SW480 (cell line): Measurements from ENCODE around the gene MAGI1.
A peak's percentile ranks its signal among the peaks of the same experiment; 100 is the strongest.
"Not testable (repeated sequence)": the region's sequence is repeated elsewhere in the genome, so short reads cannot be mapped to it uniquely, and the experiment has no call there.

Source experiments
- DNase-seq: peaks from one replicate; pipeline ENCODE4 v3.0.0-alpha.2; 2016; ENCODE audit warnings: low spot score

The MAGI1 gene

DNA sequence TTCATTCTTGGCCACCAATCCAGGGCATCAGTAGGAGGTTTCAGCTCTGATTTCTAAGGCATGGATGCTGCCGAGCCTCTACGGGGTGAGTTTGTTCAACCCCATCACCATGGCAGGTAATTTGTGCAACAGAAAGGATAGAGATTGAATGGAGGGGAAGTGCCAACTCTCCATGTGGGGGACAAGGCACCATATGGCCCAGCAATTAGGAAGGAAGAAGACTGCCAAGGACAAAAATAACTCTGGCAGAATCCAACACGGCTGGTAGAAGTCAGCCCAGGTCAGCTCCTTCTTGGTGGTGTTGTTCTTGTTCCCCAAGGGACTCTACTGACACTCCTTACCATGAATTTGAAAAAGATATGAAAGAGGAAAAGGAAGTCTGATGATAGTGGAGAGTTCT, 503.9 kb downstream of the MAGI1 start:
- DNase-seq = no peak

DNA sequence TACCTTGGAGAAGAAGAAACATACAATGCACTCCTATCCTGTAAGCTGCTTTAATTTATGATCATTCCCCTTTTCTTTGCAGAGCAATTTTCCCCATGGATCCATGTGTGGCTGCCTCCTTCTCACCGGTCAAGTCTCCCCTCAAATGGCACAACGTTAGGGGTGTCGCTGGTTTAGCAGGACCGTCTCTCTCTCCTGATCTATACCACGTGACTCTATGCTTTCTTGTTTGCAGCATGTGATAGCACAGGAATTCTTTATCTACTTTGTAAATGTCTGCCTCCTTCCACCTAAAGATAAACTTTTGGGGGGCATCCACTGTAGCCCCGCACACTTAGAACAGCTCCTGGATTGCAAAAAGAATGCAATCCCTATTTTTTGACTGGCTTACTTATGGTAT, 506.0 kb downstream of the MAGI1 start:
- DNase-seq = no peak

DNA sequence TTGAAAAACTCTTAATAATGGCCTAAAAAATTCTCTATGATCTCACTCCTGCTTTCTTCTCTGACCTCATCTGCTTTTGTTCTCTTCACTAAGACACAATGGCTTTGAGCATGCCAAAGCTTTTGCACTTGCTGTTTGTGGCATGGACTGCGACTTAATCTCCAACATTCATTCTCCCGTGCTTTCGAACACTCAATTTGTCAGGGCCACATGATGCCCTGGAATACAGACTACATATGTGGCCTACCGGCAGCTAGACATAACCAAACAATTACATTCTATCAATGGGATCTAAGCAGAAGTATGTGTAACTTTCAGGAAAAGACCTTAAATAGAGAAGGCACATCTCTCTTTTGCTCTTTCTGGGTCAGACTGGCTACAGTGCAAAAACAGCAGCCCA, 506.5 kb downstream of the MAGI1 start:
- DNase-seq = no peak

DNA sequence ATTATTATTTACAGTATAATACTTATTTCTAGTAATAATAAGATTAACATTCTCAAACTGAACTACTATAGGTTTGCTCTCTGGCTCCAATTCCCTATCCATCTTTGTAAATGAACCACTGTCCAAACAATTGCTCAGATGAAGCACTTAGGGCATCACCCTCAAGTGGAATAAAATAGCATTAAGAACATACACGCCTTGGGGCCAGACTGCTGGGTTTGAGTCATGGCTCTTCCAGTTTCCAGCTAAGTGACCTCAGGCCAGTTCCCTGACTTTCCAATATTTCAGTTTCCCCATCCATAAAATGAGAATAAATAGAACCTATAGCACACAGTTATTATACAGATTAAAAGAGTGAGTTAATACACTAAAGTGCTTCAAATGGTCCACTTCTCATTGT, 507.2 kb downstream of the MAGI1 start:
- DNase-seq = no peak

DNA sequence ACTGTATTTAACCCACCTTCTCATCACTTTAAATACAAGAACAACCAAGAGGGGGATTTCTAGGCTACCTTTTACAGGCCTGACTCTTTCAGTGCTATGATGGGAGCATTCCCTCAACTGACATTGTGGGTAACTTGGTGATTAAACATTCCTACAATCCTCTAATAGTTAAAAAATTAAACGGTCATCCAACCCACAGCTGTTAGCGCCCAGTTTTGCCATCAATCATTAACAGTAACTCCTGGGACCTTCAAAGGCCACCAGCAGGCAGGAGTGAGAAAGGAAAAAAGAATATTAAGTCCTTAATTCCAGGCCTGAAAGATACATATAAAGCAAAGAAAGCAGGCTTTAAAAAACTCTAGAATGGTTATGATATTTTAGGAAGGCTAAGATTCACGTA, 512.1 kb downstream of the MAGI1 start:
- DNase-seq = no peak

DNA sequence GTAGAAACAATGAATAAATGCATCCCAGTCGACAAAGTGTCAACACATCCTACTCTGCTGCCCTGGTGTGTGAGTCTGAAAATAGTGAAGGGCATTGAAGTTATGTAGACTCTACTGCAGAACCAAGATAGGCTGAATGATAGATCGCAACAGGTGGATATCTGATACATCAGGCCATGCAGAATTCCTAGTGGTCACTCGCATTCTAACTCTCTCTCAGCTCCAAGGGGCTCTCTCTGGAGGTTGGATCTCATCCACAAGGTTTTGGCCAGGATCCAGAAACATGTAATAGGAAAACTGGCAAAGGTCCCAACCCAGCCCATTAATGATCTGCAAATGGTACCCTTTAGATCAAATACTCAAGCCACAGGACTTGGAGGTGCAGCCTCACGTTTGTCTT, 514.1 kb downstream of the MAGI1 start:
- DNase-seq = no peak

DNA sequence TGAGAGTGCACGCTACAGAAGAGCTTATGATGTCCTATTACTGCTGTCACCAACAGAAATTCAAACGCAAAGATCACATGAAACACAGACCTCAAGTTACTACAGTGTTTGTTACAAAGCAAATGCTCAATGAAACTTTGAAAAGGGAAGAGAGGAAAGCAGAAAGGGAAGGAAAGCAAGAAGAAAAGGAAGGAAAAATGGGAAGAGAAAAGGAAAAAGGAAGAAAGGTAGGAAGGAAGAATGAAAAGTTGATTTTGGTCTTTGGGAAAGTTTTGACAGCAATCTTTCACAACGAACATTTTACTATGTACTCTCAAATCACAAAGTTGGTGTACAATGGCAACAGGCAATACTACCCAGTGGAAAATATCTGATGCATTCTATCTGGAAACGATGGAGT, 514.8 kb downstream of the MAGI1 start:
- DNase-seq = no peak

DNA sequence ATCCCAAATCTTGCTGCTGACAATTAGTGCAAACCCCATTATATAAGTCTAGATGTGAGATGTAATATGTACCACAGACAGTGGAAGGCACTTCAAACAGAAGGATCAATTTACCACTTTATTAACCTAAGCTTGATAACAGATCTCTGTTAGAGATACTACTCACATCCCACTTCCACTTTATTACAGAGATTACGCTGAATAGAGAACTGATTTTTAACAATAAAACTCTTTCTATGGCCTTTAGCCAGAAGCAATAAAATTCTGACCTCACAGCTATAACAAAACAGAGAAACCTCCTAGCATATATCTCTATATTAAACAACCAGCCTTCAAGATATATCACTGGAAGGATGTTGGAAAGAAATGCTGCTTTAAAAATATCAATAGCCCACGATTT, 517.7 kb downstream of the MAGI1 start:
- DNase-seq = no peak

DNA sequence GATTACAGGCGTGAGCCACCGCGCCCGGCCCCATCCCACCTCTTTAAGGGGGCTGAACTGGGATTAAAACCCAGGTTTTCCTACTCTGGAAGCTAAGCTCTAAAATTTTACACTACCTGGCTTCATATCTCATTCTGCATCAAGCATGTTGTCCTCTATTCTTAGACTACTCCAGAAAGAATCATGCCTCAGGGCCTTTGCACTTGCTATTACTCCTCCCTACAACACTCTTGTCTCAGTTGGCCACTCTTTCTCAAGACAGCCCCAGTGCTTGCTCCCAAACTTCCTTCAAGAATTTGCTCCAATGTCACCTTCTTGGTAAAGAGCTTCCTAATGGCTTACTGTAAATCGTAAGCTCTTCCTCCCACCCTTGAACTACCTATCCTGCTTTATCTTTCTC, 521.7 kb downstream of the MAGI1 start:
- DNase-seq = no peak

DNA sequence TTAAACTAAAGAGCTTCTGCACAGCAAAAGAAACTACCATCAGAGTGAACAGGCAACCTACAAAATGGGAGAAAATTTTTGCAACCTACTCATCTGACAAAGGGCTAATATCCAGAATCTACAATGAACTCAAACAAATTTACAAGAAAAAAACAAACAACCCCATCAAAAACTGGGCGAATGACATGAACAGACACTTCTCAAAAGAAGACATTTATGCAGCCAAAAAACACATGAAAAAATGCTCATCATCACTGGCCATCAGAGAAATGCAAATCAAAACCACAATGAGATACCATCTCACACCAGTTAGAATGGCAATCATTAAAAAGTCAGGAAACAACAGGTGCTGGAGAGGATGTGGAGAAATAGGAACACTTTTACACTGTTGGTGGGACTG, 524.4 kb downstream of the MAGI1 start:
- not testable (repeated sequence) for DNase-seq

DNA sequence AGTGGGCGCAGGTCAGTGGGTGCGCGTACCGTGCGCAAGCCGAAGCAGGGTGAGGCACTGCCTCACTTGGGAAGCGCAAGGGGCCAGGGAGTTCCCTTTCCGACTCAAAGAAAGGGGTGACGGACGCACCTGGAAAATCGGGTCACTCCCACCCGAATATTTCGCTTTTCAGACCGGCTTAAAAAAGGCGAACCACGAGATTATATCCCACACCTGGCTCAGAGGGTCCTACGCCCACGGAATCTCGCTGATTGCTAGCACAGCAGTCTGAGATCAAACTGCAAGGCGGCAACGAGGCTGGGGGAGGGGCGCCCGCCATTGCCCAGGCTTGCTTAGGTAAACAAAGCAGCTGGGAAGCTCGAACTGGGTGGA, 529.3 kb downstream of the MAGI1 start:
- DNase-seq = not testable (repeated sequence)

DNA sequence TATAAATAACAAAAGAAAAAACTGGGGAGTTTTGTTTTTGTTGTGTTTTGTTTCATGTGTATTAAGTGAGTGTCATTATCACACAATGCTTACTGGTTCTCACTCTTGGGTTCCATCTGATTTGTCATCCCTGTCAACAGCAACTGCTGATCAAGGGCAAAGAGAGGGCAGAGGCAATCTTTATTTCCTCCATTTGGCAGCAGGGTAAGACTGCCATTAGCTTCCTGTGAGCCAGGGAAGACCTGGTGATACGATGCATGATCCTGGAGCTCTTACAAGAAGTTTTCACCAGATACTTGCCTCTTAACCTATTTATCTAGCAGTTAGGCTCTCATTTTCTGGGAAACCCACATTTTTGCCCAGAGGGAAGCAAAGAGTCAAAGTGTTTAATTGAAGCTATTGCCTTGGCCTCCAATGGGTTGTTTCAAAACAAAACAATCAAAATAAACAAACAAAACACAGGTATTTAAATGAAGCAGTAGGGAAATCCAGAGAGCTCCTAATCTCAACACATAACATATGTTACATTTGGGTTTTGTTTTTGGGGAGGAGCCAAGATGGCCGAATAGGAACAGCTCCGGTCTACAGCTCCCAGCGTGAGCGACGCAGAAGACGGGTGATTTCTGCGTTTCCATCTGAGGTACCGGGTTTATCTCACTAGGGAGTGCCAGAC, 529.8 kb downstream of the MAGI1 start:
- DNase-seq = no peak

DNA sequence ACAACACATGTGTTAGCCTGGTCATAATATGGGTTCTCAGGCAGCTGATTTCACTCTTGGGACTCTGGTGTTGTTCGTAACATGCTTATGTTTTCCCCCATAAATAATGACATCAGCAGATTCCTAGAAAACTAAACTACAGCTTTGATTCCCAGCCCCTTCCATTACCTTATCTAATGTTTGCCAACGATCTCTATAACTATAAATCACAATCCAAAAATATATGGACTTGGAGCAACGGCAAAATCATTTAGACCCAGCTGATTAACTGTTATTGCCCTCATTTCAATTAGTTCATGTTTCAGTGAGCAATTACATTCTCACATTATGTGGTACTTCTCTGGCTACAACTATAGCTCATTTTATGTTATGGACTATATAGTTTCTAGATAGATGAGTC, 531.3 kb downstream of the MAGI1 start:
- no peak for DNase-seq

DNA sequence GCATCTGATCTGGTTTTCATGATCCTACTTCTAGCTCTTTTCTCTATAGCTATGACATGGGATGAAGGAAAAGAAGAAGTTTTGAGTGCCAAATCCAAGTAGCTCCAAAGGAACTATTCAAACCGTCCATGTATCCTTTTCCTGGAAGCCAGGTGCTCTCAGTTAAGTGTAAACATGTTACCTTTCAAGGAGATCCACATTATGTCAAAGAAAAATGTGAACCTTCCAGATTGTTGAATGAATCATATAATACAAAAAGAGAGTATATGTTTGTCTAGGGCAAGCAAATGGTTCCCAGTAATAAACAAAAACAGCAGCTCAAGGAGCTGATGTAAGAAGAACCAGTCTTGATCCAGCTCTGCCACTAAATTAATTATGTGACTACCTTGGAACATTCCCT, 534.9 kb downstream of the MAGI1 start:
- no peak for DNase-seq

DNA sequence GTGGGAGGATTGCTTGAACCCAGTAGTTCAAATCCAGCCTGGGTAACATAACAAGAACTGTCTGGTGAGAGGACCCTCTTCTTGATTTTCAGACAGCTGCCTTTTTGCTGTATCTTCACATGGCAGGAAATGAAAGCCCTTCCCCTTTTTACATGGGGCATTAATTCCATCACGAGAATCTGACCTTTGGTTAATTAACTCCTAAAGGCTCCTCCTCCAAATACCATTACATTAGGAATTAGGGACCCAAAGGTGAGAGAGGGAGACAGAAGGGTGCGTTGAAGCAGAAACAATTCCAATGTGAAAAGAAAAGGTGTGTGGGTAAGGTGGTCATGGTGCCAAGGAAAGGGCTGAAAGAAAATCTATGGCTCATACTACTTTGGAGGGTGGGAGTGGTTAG, 536.2 kb downstream of the MAGI1 start:
- no peak for DNase-seq

DNA sequence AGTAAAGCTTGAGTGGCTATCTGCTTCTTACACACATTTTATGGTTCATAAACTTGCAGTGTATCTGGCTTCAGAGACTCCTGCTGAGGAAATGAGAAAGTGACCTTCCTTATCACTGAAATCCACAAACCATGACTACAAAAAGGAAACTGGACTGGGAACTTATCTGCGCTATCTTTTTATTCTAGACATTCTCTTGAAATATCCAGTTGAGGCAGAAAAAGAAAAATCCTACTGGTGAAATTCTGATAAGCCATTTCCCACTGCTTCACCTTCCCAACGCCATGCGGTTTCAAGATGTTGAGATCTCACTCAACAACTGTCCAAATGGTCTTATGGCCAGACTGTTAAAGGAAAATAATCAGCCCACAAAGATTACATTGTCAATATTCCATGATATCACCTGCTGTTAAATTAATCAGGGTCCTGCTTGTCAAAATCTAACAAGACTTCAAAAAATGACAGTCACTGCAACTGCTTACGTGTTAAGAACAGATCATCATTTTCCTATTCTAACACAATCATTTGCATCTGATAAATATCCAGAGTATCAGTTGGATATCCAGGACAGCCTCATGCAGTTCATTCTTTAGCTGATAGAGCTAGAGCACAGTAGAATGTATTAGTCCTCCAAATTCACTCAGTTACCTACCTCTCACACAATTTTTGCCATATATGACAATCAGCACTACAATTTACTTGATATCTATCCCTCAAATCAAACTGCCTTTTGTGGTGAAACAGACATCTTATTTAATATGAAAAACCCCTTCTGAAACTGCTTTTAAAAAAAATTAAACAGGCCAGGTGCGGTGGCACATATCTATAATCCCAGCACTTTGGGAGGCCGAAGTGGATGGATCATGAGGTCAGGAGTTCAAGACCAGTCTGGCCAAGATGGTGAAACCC, 538.1 kb downstream of the MAGI1 start:
- DNase-seq = no peak

DNA sequence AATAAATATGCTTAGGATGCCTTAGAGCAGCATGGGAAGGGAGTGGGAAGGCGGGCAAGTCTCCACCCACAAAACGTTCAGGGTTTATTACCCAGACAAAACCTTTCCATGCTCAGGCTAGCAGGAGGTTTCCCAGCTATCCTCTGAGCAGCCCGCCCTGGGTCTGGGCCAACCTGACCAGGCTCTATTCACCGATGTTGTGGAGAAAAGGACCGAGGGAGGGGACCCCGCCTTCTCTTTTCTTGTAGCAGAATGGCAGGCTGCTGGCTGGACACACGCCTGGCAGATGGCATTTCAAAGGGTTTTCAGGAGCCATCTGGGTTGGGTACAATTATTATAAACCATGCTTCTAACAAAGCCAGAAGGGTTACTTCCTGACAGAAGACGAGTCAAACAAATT, 540.9 kb downstream of the MAGI1 start:
- peak; percentile 42 for DNase-seq

DNA sequence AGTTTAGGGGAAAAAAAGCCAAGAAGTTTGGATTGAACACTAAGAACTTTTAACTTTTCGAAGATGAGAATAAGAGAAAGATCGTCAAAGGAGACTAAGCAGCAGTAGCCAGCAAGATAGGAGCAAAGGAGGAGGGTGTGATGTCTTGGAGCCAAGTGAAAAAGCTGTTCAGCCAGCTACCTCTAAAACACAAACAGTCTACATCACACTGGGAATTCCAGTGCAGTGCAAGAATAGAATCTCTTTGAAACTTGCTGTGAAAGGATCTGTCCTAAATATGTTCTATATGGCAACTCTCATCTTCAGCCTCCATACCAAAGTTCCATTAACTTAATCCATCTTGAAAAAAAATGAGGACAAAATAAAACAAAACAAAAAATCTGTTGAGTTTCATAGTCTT, 541.5 kb downstream of the MAGI1 start:
- DNase-seq = no peak

DNA sequence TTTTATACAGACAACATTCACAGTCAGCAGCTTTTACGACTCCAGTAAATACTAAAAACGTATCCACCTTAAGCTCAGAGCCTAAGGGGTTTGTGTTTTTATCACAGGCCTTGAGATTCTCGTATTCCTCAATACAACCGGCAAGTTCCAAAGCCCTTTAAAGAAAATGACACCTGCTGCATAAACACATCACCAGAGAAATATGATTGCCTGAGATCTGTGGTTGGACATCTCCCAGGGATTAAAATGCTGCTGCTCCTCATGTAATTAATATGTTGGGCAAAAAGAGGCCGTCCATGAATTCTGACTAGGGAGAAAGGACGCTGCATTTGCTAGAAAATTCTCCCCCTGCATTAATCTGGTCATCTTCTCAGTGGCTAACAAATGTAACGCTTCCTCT, 544.8 kb downstream of the MAGI1 start:
- DNase-seq = no peak

DNA sequence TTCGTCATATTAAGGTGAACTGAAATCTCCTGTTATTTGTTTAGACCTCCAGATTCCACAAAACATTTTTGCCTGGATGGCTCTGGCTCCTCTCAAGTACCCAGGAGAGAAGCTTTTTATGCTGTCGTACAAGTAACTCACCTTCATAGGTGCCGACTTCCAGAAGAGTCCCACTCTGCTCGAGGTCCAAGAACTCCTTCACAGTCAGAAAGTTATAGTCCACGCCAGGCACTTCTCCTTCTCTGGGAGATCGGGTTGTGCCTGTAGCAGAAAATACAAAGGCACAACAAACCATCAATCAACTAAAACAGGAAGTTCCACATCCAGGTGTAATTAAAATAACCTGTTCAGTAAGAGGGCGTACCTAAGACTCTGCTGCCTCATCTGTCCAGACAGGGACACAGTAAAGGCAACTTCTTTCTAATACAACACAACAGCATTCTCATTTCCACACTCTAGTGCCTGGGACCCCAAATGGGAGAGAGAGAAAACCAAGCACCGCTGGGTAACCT, 545.3 kb downstream of the MAGI1 start:
- DNase-seq = no peak

DNA sequence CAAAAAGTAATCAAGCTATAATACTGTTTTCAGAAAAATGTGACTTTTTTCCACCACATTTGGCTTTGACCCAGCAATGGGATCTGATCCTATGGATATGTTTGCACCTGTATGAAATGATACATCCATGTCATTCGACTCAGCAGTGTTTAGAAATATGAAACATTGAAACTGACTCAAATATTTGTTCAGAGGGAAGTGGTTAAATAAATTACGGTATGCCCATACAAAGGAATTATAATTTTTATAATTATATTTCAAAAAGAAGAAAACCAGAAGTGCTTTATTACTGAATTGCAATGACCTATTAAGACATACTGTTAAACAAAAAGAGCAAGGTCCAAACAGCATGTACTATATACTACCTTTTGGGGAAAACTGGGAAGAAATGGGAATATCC, 546.5 kb downstream of the MAGI1 start:
- DNase-seq = no peak

DNA sequence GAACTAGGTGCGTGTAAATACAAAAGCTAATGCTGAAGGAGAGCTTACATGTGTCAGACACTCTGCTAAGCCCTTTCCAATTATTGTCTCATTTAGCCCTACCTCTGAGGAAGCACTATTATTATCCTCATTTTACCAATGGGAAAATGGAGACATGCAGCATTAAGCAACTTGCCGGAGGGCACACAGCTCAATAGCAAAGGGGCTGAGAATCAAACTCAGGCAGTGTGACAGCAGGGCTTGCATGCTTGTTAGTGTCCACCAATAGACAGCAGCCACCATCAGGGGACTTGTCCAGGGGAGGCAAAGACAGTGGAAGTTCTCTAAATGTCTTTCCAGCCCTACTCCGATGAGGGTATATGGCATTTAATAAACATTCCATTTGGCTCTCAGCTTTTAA, 548.6 kb downstream of the MAGI1 start:
- no peak for DNase-seq

DNA sequence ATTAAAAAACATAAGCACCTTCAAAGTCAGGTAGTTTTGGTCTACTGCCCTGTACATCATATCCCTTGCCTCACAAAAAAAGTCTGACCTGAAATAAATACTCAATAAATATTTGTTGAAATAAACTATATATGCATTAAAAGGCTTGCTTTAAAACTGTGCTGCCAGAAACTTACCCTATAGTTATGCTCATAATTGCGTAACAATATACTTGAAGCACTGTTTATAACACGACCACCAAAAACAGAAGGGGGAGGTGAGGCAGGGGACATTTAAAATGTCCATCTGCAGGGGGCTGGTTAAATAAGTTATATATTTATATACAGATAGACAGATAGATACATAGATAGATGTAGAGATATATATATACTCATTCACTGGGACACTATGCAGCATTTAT, 549.5 kb downstream of the MAGI1 start:
- no peak for DNase-seq
